B cell (primary cell): ENCODE data around the gene BAZ2B. TPM values are rescaled to one million over a fixed set of nuclear protein-coding genes. Genes with fewer than 3 reads are reported as not detected.
"Not testable (repeated sequence)": the region's sequence is repeated elsewhere in the genome, so short reads cannot be mapped to it uniquely, and the experiment has no call there.

ENCODE experiments used
- ATAC-seq: fragments of 200-7000 bp; cut with Tn5 transposase; one replicate; pipeline ENCODE4 v1.10.0; 2021; ENCODE audit warnings: low read depth, mild to moderate bottlenecking, moderate number of reproducible peaks, moderate library complexity
- CTCF ChIA-PET: fragments of 350-600 bp; sonication (Branson Sonifier 250); formaldehyde crosslinking; loops from one replicate; lab custom pipeline; 2021; ENCODE audit warnings: antibody characterized with exemption, inconsistent platforms; lab: Charles Lee
- POLR2A ChIA-PET: fragments of 350-600 bp; sonication (Branson Sonifier 250); formaldehyde crosslinking; loops from one replicate; lab custom pipeline; 2021; ENCODE audit warnings: antibody characterized with exemption; lab: Charles Lee
- DNase-seq: peaks from one replicate; pipeline ENCODE4 v3.0.0; 2013
- H2AFZ ChIP-seq: 2 replicates; pipeline ENCODE4 v1.6.1; 2012; ENCODE audit warnings: mild to moderate bottlenecking, low read depth, low read length; ENCODE audit not compliant: insufficient read depth, poor library complexity, severe bottlenecking
- H3K27ac ChIP-seq, 2 donors: 1 replicate in 1 of 2; 2 replicates in 1 of 2; pipeline ENCODE4 v1.5.1; 2012 to 2013; ENCODE audit warnings: low read length in 2 of 2, mild to moderate bottlenecking in 2 of 2, moderate library complexity in 1 of 2
- H3K27me3 ChIP-seq, 4 experiments: fragments of 200-600 bp in 1 of 4; sonication (generic) in 1 of 4; replicated peaks in 1 of 4; 1 replicate in 2 of 4; 2 replicates in 2 of 4; pipeline versions ENCODE4 v1.6.1 to v1.7.0; 2013 to 2016; ENCODE audit warnings: low read length in 3 of 4, mild to moderate bottlenecking in 2 of 4, mixed read lengths in 1 of 4, moderate library complexity in 1 of 4; ENCODE audit not compliant: insufficient read depth in 4 of 4, control insufficient read depth in 3 of 4; ENCODE audit errors: control extremely low read depth in 1 of 4
- H3K36me3 ChIP-seq, 2 experiments: replicated peaks in 1 of 2; 1 replicate in 1 of 2; 2 replicates in 1 of 2; pipeline versions ENCODE4 v1.6.1 to v1.7.1; 2013; ENCODE audit warnings: low read length in 1 of 2; ENCODE audit not compliant: insufficient read depth in 2 of 2, control insufficient read depth in 1 of 2; ENCODE audit errors: control extremely low read depth in 1 of 2, extremely low read depth in 1 of 2
- H3K4me1 ChIP-seq, 2 donors: fragments of 200-600 bp in 1 of 2; sonication (generic) in 1 of 2; 1 replicate in 1 of 2; 2 replicates in 1 of 2; pipeline versions ENCODE4 v1.5.1 to v1.6.1; 2013 to 2017; ENCODE audit warnings: low read length in 2 of 2; ENCODE audit not compliant: control insufficient read depth in 2 of 2, insufficient read depth in 2 of 2
- H3K4me2 ChIP-seq: replicated peaks from 2 replicates; pipeline ENCODE3; 2012; ENCODE audit warnings: mild to moderate bottlenecking, low read depth, low read length; ENCODE audit not compliant: poor library complexity, severe bottlenecking
- H3K4me3 ChIP-seq, 5 experiments: fragments of 200-600 bp in 1 of 5; sonication (generic) in 1 of 5; 1 replicate in 3 of 5; 2 replicates in 2 of 5; pipeline versions ENCODE4 v1.5.1 to v1.7.0; 2011 to 2016; ENCODE audit warnings: low read length in 4 of 5, mild to moderate bottlenecking in 4 of 5, low read depth in 2 of 5, control low read depth in 1 of 5, moderate library complexity in 1 of 5; ENCODE audit not compliant: insufficient read depth in 1 of 5; ENCODE audit errors: control extremely low read depth in 1 of 5, extremely low read depth in 1 of 5
- H3K79me2 ChIP-seq: fragments of 200-600 bp; sonication (generic); one replicate; pipeline ENCODE4 v1.6.0; 2016; ENCODE audit warnings: low read length; ENCODE audit not compliant: control insufficient read depth, insufficient read depth
- H3K9ac ChIP-seq: fragments of 200-600 bp; sonication (generic); 2 replicates; pipeline ENCODE4 v1.6.1; 2017; ENCODE audit warnings: mild to moderate bottlenecking, low read length, moderate library complexity
- H3K9me3 ChIP-seq, 3 donors: one replicate each; pipeline versions ENCODE4 v1.6.1 to v1.7.1; 2013; ENCODE audit warnings: low read length in 2 of 3; ENCODE audit not compliant: control insufficient read depth in 2 of 3, insufficient read depth in 1 of 3; ENCODE audit errors: control extremely low read depth in 1 of 3
- H4K20me1 ChIP-seq: 2 replicates; pipeline ENCODE4 v1.6.0; 2012; ENCODE audit warnings: mild to moderate bottlenecking, low read length; ENCODE audit not compliant: insufficient read depth, control insufficient read depth, poor library complexity, severe bottlenecking
- H3K27ac Mint-ChIP-seq: one replicate; pipeline ENCODE4 v1.8.0; 2021; ENCODE audit warnings: mixed read lengths
- H3K27me3 Mint-ChIP-seq: one replicate; pipeline ENCODE4 v1.8.0; 2021; ENCODE audit warnings: mixed read lengths
- H3K4me1 Mint-ChIP-seq: one replicate; pipeline ENCODE4 v1.8.0; 2021; ENCODE audit warnings: mixed read lengths
- H3K4me3 Mint-ChIP-seq: one replicate; pipeline ENCODE4 v1.8.0; 2021; ENCODE audit warnings: mixed read lengths
- H3K9me3 Mint-ChIP-seq: one replicate; pipeline ENCODE4 v1.8.0; 2022; ENCODE audit warnings: mixed read lengths; ENCODE audit not compliant: insufficient read depth
- CTCF ChIP-seq: fragments of 200-600 bp; IDR thresholded peaks from one replicate; pipeline ENCODE4 v1.8.0; 2022; ENCODE audit warnings: antibody characterized with exemption, mild to moderate bottlenecking
- EZH2 ChIP-seq: IDR thresholded peaks from 2 replicates; pipeline ENCODE4 v1.6.1; 2012; ENCODE audit warnings: borderline replicate concordance, low read depth, mild to moderate bottlenecking, moderate library complexity, low read length; ENCODE audit not compliant: insufficient read depth, poor library complexity, severe bottlenecking
- WGBS: methylation state at CpG from one replicate; pipeline ENCODE4 v1.1.5; 2013; ENCODE audit warnings: missing lambda C conversion rate; ENCODE audit not compliant: insufficient coverage; 5-methylcytosine and 5-hydroxymethylcytosine counted together
- intact Hi-C: fragments of 100-400 bp; cut with micrococcal nuclease; formaldehyde crosslinking; loops from one replicate; pipeline ENCODE4 v1.10.0; 2022
- polyA plus RNA-seq: library from polyadenylated mRNA; depleted of rRNA; stranded (reverse); fragments of >200 nt; gene quantifications from 2 replicates; pipeline ENCODE4 v1.2.3, GENCODE V29; 2012
- total RNA-seq, 2 donors: library from RNA; stranded (reverse); fragments of 120-200 nt in 1 of 2; gene quantifications; 1 replicate in 1 of 2; 2 replicates in 1 of 2; pipeline versions ENCODE4 v1.2.3 to v1.2.4, GENCODE V29; 2013 to 2022

BAZ2B gene
- total and polyA plus RNA-seq, 2 donors (not counting 1 experiment from before 2014, with no cell fraction given): 8.6 to 42.3 TPM

- H3K4me3 Mint-ChIP-seq: no peak overlapping the region
- H3K79me2 ChIP-seq: no peaks in the 10 kb centered on the region
- H3K27ac Mint-ChIP-seq: no peak overlapping the region
- ChIA-PET CTCF (interaction anchor here (1.1 kb wide), 1 partner anchor 58 kb away, joined by 3 read pairs; no protein-coding TSS in a partner anchor), POLR2A (no interaction called here)
- no peak overlapping the region for H3K4me3 ChIP-seq
- no peak overlapping the region for H2AFZ ChIP-seq
- no CpG with 5 or more reads among the region's 4 CpGs for WGBS
- peaks cover 0 to 3% (median 2%) of the 10 kb centered on the region in 3 donors for H3K9me3 ChIP-seq
- H3K36me3 ChIP-seq: peaks cover 0 to 1% of the 10 kb centered on the region in 2 experiments
- intact Hi-C loops: no loop called here
- H3K27ac ChIP-seq: no peak overlapping the region
- H3K27me3 ChIP-seq: no peaks in the 10 kb centered on the region
- DNase-seq (no peak), ATAC-seq (no peak)
- no peaks in the 10 kb centered on the region for H3K27me3 Mint-ChIP-seq
- H3K4me1 ChIP-seq: no peaks in the 10 kb centered on the region
- H3K9ac ChIP-seq: no peak overlapping the region
- no peaks in the 10 kb centered on the region for H4K20me1 ChIP-seq
- no peak for TF ChIP-seq EZH2
- no peak for TF ChIP-seq CTCF
- H3K4me1 Mint-ChIP-seq: no peaks in the 10 kb centered on the region
- H3K4me2 ChIP-seq: no peak overlapping the region
- H3K9me3 Mint-ChIP-seq: peaks cover 3% of the 10 kb centered on the region
Observed at GRCh38 chr2:159635006-159635789, 18.9 kb upstream of the BAZ2B start.

- Mint-ChIP-seq H3K27ac (no peak overlapping the region), H3K4me1 (no peaks in the 10 kb centered on the region), H3K27me3 (no peaks in the 10 kb centered on the region), H3K4me3 (no peak overlapping the region), H3K9me3 (no peaks in the 10 kb centered on the region)
- H3K36me3 ChIP-seq: peaks cover 0 to 1% of the 10 kb centered on the region in 2 experiments
- peaks cover 0 to 3% (median 0%) of the 10 kb centered on the region in 3 donors for H3K9me3 ChIP-seq
- no peak for ATAC-seq
- no CpG with 5 or more reads among the region's 2 CpGs for WGBS
- intact Hi-C loops: no loop called here
- H3K27ac ChIP-seq: no peak overlapping the region
- DNase-seq: no peak
- no peak overlapping the region for H3K4me2 ChIP-seq
- H3K27me3 ChIP-seq: no peaks in the 10 kb centered on the region
- H2AFZ ChIP-seq: no peak overlapping the region
- no peak overlapping the region for H3K4me3 ChIP-seq
- TF ChIP-seq EZH2: no peak
- no peak for TF ChIP-seq CTCF
- H3K4me1 ChIP-seq: no peaks in the 10 kb centered on the region
- H3K9ac ChIP-seq: no peak overlapping the region
- H3K79me2 ChIP-seq: no peaks in the 10 kb centered on the region
- ChIA-PET POLR2A (no interaction called here), CTCF (no interaction called here)
- no peaks in the 10 kb centered on the region for H4K20me1 ChIP-seq
Observed at GRCh38 chr2:159633219-159633618, 16.9 kb upstream of the BAZ2B start.

GRCh38 chr2:159625628-159626027 is 9.3 kb upstream of the BAZ2B start:
- DNase-seq, ATAC-seq, H3K27ac Mint-ChIP-seq, H3K36me3 ChIP-seq, H3K4me1 Mint-ChIP-seq, H3K27me3 Mint-ChIP-seq, H3K4me2 ChIP-seq, H3K9me3 ChIP-seq, H3K4me1 ChIP-seq, intact Hi-C loops, H3K4me3 Mint-ChIP-seq, H3K9ac ChIP-seq, H3K79me2 ChIP-seq, H2AFZ ChIP-seq, H3K27me3 ChIP-seq, H3K27ac ChIP-seq, POLR2A ChIA-PET, CTCF ChIA-PET, H3K9me3 Mint-ChIP-seq, H3K4me3 ChIP-seq, H4K20me1 ChIP-seq: not testable (repeated sequence)
- 100% methylated on average over 1 of the region's 2 CpGs for WGBS
